HG02623 (cell line): Measurements from ENCODE around the gene SH3BP5.

ENCODE experiments used
- ATAC-seq: cut with Tn5 transposase; IDR thresholded peaks from one replicate; pipeline ENCODE4 v1.9.1; 2021; ENCODE audit warnings: moderate library complexity; ENCODE audit not compliant: unreplicated experiment

The SH3BP5 gene

DNA sequence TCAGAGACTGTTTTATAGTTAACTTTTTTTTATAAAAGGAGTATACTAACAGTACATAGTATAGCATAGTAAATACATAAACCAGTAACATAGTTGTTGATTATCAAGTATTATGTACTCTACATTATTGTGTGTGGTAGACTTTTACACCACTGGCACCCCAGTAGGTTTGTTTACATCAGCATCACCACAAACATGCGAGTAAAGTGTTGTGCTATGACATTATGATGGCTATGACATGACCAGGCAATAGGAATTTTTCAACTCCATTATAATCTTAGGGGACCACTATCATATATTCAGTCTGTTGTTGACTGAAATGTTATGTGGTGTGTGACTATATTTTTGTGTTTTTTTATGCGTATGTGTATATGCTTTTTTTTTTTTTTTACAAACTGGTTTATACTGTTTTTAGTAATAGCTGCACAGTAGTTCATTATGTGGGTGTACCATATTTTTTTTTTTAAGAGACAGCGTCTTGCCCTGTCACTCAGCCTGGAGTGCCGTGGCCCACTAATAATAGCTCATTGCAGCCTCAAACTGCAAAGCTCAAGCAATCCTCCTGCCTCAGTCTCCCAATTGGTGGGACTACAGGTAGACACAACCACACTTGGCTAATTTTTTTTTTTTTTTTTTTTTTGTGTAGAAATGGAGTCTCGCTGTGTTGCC lies 124.4 kb downstream of the SH3BP5 start:
- ATAC-seq: no peak

DNA sequence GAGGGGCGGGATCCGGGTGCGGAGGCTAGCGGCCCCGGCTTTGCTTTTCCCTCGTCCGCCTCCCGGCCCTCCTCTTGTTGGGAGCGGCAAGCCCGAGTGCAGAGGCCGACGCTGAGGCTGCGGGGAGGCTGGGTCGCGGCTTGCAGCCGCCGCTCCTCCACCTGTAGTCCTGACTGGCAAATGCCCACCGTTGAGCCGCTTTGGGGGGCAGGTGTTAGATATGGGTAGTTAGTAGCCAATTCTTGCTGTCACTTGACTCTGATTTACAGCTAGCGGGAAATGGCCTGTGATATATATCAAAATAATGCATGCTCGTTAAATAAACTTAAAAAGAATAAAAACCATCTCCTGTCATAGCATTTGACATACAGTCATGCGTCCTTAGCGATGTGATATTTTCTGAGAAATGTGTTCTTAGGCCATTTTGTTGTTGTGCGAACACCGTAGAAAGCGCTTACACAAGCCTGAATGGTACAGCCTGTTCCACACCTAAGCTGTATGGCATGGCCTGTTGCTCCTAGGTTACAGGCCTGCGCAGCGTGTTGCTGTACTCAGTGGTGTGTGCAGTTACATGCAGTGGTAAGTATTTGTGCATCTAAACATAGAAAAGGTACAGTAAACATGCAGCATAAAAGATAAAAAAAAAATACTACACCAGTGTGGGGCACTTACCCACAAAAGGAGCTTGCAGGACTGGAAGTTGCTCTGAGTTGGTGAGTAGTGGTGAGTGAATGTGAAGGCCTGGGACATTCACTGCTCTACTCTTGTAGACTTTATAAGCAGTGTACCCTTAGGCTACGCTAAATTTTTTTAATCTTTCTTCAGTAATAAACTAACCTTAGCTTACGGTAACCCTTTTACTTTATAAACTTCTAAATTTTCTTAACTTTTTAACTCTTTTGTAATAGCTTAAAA lies 125.5 kb downstream of the SH3BP5 start:
- ATAC-seq: no peak

DNA sequence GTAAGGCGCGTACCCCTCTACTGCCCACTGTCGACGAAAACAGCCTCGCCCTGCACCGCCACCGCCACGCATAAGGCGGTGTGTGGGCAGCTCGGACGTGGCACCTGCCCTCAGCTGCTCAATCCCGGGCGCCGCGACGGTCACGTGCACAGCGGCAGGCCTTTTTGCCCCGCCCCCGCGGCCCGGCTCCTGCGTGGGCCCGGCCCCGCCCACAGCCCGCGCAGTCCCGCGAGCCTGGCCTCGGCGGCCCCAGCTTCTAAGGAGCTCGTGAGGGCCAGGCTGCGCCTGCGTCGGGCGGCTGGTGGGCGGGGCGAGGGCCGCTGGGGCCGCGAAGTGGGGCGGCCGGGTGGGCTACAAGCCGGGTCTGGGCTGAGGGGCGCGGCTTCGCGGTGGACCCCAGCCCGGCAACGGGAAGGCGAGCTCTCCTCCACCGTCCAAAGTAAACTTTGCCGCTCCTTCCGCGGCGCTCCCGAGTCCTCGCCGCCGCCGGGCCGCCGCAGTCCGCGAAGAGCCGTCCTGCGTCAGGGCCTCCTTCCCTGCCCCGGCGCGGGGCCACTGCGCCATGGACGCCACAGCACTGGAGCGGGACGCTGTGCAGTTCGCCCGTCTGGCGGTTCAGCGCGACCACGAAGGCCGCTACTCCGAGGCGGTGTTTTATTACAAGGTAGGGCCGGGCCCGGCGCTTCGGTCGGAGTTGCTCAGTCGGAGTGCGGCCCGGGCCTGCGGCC lies 126.3 kb downstream of the SH3BP5 start, which contains the start of gene CAPN7:
TSS of gene CAPN7 (plus strand) at position 313 of the 728 bp plus-strand sequence. CDS start at position 563, 250 bp downstream.
- peak; percentile 86 for ATAC-seq

DNA sequence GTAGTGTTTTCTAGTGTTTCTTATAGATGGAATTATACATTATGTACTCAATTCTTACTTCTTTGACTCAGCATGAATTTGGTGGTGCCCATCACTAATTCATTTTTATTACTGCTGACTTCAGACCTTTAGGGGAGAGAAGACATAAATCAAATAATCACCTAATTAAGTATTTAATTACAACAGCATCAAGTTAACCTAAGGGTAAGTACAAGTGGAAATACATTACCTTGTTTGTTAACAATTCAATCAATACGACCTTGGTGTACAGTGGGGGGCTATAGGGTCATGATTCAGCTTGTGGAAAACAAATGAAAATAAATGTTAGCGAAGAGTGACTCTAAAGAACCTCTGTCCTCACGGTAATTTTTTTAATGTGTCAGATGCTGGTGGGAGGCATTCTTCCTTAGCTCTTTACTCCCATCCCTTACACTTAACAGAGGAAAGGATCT lies 126.9 kb downstream of the SH3BP5 start:
- ATAC-seq: no peak
